Activated T-cell treated with anti-CD3 and anti-CD28 coated beads, Interleukin-2, amount 50 U/mL, for 24 hours (primary cell): Measurements from ENCODE around the gene PACS2.
"Not testable (repeated sequence)": the region's sequence is repeated elsewhere in the genome, so short reads cannot be mapped to it uniquely, and the experiment has no call there.

Experiments
- DNase-seq: peaks from one replicate; pipeline ENCODE4 v3.0.0-alpha.2; 2020
- H3K27ac Mint-ChIP-seq: 2 replicates; pipeline ENCODE4 v1.8.0; 2020; ENCODE audit warnings: mild to moderate bottlenecking, mixed read lengths
- H3K27me3 Mint-ChIP-seq: 2 replicates; pipeline ENCODE4 v1.8.0; 2020; ENCODE audit warnings: mixed read lengths
- H3K36me3 Mint-ChIP-seq: 2 replicates; pipeline ENCODE4 v1.8.0; 2020; ENCODE audit warnings: low read depth, mixed read lengths
- H3K4me1 Mint-ChIP-seq: 2 replicates; pipeline ENCODE4 v1.8.0; 2020; ENCODE audit warnings: low read depth, mixed read lengths
- H3K4me3 Mint-ChIP-seq: 2 replicates; pipeline ENCODE4 v1.8.0; 2020; ENCODE audit warnings: mild to moderate bottlenecking, moderate library complexity, mixed read lengths
- H3K9me3 Mint-ChIP-seq: 2 replicates; pipeline ENCODE4 v1.8.0; 2020; ENCODE audit warnings: mixed read lengths

PACS2 gene

DNA sequence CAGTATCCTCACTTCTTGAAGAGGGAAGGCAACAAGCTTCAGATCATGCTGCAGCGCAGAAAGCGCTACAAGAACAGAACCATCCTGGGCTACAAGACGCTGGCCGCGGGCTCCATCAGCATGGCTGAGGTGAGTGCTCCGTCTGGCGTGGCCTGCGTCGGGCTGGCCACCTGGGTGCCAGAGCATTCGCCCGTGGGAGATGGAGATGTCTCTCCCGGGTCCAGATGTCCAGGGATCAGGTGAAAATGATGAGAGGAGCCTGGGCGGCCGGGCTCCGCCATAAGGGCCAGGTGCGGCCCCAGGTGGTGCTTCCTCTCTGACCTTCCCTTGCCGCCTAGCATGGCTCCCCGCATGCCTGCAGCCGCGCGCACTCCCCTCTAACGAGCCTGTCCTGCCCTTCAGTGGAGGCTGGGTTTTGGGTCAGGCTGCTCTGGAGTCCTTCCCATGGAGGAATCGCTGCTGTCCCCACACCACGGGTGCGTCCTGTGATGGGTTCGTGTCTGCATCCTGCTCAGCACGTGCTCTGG is 40.6 kb downstream of the PACS2 start:
- Mint-ChIP-seq H3K27ac (no peak overlapping the region), H3K4me3 (no peak overlapping the region), H3K36me3 (peaks cover 7% of the 10 kb centered on the region), H3K9me3 (no peaks in the 10 kb centered on the region), H3K27me3 (no peaks in the 10 kb centered on the region), H3K4me1 (peaks cover 3% of the 10 kb centered on the region)
- DNase-seq = no peak

DNA sequence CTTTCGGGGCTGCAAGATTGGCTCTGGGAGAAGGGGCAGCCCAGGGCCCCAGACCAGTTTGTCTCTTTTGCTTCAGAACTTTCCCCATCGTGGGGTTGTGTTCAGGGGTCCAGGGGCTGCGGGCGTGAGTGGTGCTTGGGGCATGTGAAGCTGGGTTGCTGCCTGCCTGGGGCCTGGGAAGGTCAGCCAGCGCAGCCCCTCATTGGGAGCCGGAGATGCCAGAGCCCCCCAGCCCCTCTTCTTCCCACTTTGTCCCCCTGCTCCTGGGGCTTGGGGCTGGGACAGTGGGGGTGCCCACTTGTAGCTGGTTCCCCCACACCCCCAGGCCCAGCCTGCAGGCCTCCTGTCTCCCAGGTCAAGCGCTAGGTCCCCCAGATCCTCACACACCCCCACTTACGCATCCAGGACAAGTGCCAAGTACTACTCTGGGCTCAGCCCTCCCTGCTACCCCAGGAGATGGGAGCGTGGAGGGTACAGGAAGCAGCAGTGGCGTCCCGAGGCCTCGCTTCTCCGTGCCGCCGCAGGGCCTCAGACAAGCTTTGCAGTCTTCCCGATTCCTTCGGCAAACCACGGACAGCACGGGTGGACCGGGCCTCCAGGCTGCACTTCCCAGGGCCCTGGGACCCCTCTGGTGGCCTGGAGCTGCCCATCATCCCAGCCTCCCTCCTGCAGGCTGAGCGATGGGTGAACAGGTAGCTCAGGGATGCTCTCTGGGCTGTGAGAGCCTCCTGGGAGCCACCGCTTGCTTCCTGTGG is 41.5 kb downstream of the PACS2 start:
- Mint-ChIP-seq H3K36me3 (peaks cover 9% of the 10 kb centered on the region), H3K9me3 (no peaks in the 10 kb centered on the region), H3K27ac (no peak overlapping the region), H3K4me1 (peaks cover 3% of the 10 kb centered on the region), H3K27me3 (no peaks in the 10 kb centered on the region), H3K4me3 (no peak overlapping the region)
- DNase-seq = no peak

DNA sequence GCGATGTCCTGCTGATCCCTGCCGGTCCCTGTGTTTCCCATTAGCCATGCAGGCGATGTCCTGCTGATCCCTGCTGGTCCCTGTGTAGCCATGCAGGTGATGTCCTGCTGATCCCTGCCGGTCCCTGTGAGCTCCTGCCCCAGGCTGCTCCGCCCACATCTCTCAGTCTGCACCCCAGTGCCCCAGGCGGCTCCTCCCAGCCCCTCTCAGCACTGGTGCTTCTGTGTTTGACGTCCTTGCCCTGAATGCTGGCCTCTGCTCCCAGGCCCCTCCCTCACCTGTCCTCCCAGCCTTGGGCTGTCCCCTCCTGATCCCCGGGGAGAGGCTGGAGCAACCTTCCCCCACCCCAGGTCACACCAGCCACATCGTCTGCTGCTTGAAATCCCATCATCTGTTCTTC is 42.4 kb downstream of the PACS2 start:
- no peaks in the 10 kb centered on the region for H3K27me3 Mint-ChIP-seq

DNA sequence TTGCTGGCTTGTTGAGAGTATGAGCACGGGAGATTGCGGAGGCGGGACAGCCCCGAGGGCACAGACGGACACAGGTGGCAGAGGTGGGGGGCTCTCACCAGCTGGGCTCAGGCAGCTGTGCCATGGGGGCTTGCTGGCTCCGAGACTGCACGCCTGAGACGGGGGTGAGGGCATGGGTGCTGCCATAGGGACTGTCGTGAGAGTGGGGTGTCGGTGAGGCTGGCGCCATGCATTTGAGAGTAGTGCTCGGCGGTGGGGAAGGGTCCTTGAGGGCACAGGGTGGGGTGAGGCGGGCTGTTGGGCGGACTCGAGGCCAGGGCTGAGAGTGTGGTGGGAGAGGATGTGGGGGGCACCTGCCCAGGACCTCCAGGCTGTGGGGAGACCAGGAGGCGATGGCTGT is 43.1 kb downstream of the PACS2 start:
- Mint-ChIP-seq H3K4me1 (peaks cover 2% of the 10 kb centered on the region), H3K27me3 (no peaks in the 10 kb centered on the region), H3K4me3 (no peak overlapping the region), H3K36me3 (peaks cover 9% of the 10 kb centered on the region), H3K27ac (no peak overlapping the region), H3K9me3 (no peaks in the 10 kb centered on the region)
- DNase-seq = no peak

More for the DNA sequence above, 42.4 kb downstream of the PACS2 start:
- Mint-ChIP-seq H3K9me3 (no peaks in the 10 kb centered on the region), H3K4me3 (no peak overlapping the region), H3K4me1 (peaks cover 4% of the 10 kb centered on the region), H3K36me3 (peaks cover 9% of the 10 kb centered on the region), H3K27ac (no peak overlapping the region)
- no peak for DNase-seq

DNA sequence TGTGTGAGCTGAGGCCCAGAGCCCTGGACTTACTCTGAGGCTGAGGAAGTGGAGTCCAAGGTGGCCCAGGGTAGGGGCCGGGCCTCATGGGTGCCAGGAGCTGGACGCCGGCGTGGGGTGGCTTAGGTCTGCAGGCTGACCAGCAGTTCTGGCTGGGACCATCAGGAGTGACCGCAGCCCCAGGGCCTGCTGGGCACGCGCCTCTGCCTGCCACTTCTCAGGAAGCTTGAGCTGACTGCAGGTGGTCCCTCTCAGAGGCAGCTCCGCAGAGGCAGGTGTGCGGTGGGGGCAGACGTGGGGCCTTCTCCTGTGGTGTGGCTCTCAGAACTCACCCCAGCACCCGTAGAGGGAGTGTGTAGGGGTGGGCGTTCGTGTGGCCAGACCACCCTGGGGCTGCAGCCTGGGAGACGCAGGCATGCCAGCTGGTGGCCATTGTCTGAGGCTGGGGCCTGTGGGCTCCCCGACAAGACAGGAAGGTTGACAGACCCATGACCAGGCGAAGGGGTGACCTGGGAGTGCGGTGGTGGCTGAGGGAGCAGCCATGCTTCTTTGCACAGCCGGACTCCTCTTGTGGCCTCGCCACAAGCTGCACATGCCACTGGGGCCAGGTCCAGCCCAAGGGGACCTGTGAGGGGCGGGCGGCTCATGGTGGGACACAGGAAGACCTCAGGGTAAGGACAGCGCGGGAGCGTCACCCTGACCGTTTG is 43.7 kb downstream of the PACS2 start:
- H3K36me3 Mint-ChIP-seq = peaks cover 9% of the 10 kb centered on the region

DNA sequence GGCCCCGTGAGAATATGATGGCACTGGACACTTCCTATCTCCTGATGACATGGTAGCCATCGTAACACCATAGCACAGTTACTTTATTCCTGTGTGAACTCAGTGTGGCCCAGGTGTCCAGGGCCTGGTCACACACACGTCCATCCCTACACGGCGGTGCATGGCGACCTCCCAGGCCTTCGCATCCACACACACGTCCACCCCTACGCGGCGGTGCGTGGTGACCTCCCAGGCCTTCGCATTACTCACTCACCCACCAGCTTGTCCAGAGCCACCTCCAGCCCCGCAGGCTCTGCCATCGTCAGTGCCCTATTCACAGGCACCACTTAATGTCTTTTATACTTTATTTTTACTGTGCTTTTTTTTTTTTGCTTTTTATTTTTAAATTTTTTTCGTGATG is 44.4 kb downstream of the PACS2 start:
- H3K27ac Mint-ChIP-seq = no peak overlapping the region
- H3K4me1 Mint-ChIP-seq = peaks cover 15% of the 10 kb centered on the region
- no peaks in the 10 kb centered on the region for H3K27me3 Mint-ChIP-seq
- DNase-seq = no peak
- peaks cover 9% of the 10 kb centered on the region for H3K36me3 Mint-ChIP-seq
- no peak overlapping the region for H3K4me3 Mint-ChIP-seq
- H3K9me3 Mint-ChIP-seq = no peaks in the 10 kb centered on the region

More for the DNA sequence above, 43.7 kb downstream of the PACS2 start:
- H3K4me3 Mint-ChIP-seq = no peak overlapping the region
- no peaks in the 10 kb centered on the region for H3K27me3 Mint-ChIP-seq
- H3K4me1 Mint-ChIP-seq = peaks cover 9% of the 10 kb centered on the region
- no peaks in the 10 kb centered on the region for H3K9me3 Mint-ChIP-seq
- no peak for DNase-seq
- no peak overlapping the region for H3K27ac Mint-ChIP-seq

DNA sequence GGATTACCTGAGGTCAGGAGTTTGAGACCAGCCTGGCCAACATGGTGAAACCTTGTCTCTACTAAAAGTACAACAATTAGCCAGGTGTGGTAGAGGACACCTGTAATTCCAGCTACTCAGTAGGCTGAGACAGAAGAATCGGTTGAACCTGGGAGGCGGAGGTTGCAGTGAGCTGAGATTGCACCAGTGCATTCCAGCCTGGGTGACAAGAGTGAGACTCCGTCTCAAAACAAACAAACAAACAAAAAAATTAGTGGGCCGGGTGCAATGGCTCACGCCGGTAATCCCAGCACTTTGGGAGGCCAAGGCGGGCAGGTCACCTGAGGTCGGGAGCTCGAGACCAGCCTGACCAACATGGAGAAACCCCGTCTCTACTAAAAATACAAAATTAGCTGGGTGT is 46.9 kb downstream of the PACS2 start:
- not testable (repeated sequence) for DNase-seq, H3K4me3 Mint-ChIP-seq, H3K9me3 Mint-ChIP-seq, H3K36me3 Mint-ChIP-seq, H3K27me3 Mint-ChIP-seq, H3K27ac Mint-ChIP-seq
- peaks cover 17% of the 10 kb centered on the region for H3K4me1 Mint-ChIP-seq

DNA sequence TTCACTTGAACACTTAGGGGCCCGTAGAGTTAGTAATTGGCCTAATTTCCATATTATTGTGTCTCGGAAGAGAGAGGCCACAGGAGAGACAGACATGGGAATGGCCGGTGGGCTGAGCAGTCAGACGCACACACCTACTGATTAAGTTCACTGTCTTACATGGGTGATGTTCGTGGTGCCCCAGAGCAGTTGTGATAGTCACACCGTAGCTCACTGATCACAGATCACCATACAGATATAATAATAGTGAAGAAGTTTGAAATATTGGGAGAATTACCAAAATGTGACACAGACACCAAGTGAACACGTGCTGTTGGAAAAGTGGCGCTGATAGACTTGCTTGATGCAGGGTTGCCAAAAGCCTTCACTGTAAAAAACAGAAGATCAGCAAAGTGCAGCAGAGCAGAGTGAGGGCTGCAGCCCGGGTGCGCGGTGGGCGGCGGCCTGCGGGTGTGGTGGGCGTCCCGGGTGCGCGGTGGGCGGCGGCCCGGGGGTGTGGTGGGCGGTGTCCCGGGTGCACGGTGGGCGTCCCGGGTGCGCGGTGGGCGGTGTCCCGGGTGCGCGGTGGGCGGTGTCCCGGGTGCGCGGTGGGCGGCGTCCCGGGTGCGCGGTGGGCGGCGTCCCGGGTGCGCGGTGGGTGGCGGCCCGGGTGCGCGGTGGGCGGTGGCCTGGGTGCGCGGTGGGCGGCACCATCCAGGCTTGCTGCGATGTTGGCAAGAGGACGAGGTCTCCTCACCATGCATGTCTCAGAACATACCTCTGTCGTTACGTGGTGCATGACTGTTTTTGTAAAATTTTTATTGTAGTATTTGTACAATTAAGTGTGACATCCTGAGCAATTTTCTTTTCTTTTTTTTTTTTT is 49.5 kb downstream of the PACS2 start:
- Mint-ChIP-seq H3K36me3 (peaks cover 8% of the 10 kb centered on the region), H3K9me3 (no peaks in the 10 kb centered on the region), H3K4me3 (no peak overlapping the region), H3K4me1 (peaks cover 17% of the 10 kb centered on the region), H3K27ac (peak overlapping the region; percentile 12), H3K27me3 (no peaks in the 10 kb centered on the region)
- DNase-seq = peak; percentile 48

DNA sequence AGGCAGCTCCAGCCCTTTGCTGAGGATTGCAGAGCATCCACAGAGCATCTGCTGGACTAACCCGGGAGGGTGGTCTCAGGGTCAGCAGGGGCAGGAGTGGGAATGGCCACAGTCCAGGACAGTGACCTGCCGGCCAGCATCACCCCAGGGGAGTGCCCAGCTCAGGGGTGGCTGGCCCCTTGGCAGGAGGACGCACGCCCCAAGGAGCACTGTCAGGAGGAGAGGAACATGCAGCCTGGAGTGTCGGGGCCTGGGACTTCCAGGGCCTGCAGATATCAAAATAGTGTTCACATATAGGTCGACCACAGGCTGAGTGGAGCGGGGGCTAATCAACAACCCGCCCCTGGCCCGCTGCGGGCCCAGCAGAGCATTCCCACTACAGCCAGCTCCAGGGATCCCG is 50.6 kb downstream of the PACS2 start:
- Mint-ChIP-seq H3K27me3 (no peaks in the 10 kb centered on the region), H3K36me3 (peaks cover 8% of the 10 kb centered on the region), H3K27ac (no peak overlapping the region), H3K9me3 (no peaks in the 10 kb centered on the region), H3K4me1 (peaks cover 17% of the 10 kb centered on the region), H3K4me3 (no peak overlapping the region)
- DNase-seq = no peak

DNA sequence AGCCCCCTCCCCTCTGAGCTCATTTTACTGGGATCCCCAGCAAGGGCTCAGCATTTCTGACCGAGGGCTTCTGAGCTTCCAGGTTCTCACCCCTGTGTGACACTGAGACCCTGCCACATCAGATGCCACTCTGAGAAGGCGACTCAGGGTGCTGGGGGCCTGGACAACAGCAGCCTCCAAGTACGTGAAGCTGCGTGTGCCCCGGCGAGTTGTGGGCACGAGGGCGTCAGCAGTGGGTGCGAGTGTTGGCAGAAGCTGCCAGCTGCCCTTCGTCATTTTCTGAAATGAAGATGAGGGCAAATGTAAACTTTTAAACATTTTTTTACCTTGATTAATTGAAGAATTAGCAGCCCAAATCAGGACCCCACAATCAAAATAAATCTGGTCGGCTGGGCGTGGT is 51.1 kb downstream of the PACS2 start:
- H3K4me3 Mint-ChIP-seq = no peak overlapping the region
- no peaks in the 10 kb centered on the region for H3K27me3 Mint-ChIP-seq
- no peaks in the 10 kb centered on the region for H3K9me3 Mint-ChIP-seq
- peaks cover 7% of the 10 kb centered on the region for H3K36me3 Mint-ChIP-seq
- no peak for DNase-seq
- H3K4me1 Mint-ChIP-seq = peaks cover 17% of the 10 kb centered on the region
- no peak overlapping the region for H3K27ac Mint-ChIP-seq

DNA sequence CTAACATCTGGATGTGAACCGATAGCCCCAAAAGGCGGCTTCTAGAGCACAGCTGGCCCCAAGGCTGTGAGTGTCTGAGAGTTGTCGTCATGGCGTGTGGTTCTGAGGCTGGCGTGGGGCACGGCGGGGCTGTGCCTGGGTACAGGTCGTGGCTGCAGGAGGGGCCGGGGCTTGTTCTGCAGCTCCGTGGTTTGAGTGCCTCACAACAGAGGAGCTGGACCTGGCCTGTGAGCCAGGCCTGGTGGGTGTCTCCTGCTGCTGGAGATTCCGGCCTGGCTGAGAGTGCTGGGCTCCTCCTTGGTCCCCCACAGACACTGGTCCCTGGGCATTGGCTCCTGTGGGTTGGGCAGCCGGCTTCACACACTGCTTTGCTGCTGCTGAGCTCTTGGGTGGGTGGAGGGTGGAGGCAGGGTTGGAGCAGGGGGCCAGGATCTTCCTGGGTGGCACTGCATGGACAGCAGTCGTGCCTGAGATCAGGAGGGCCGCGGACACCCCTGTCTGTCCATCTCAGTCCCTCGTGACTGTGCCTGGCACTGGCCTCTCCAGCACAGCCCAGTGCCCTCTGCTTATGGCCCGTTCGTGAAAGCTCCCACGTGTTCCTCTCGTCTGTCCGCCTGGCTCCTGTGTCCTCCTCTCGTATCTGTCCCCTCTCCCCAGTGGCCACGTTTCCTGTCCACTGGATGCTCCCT is 52.0 kb downstream of the PACS2 start:
- H3K4me1 Mint-ChIP-seq = peaks cover 18% of the 10 kb centered on the region
- DNase-seq = no peak
- no peaks in the 10 kb centered on the region for H3K27me3 Mint-ChIP-seq
- no peaks in the 10 kb centered on the region for H3K9me3 Mint-ChIP-seq
- H3K4me3 Mint-ChIP-seq = no peak overlapping the region
- H3K27ac Mint-ChIP-seq = no peak overlapping the region
- peaks cover 5% of the 10 kb centered on the region for H3K36me3 Mint-ChIP-seq

DNA sequence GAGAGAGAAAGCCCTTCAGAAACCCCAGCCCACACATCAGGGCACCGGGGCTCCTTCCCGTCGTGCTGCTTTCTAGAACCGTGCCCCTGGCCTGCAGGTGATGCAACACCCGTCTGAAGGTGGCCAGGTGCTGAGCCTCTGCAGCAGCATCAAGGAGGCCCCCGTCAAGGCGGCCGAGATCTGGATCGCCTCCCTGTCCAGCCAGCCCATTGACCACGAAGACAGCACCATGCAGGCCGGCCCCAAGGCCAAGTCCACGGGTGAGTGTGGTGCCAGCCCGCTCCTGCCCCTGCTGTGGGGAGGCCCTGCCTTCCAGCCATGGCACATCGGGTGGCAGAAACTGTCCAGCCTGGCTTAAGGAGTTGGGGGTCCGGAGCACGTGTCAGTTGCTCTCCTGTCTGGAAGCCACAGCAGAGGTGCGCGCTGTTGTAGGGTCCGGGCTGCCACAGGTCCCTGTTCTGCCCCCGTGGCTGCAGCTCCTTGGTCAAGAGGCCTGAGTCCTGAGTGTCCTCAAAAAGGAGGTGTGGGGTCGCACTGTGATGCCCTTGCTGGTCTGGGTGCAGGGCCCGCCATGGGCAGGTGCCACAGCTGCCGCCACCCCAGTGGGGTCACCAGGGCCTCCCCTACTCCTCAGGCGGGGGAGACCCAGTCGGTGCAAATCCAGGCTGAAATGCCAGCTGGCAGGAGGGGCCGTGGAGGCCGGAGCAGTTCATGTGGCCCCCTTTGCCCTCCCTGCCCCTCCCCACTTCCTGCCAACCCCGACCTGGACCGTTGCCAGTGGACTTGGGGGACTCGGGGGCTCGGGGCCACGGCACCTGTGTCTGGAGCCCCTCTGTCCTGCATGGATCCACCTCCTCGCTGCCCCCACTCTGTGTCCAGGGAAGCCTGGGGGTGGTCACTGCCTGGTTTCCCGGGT is 52.8 kb downstream of the PACS2 start:
- no peaks in the 10 kb centered on the region for H3K9me3 Mint-ChIP-seq
- H3K27ac Mint-ChIP-seq = no peak overlapping the region
- H3K4me3 Mint-ChIP-seq = no peak overlapping the region
- H3K27me3 Mint-ChIP-seq = no peaks in the 10 kb centered on the region
- H3K4me1 Mint-ChIP-seq = peaks cover 17% of the 10 kb centered on the region
- peaks cover 5% of the 10 kb centered on the region for H3K36me3 Mint-ChIP-seq
- no peak for DNase-seq

DNA sequence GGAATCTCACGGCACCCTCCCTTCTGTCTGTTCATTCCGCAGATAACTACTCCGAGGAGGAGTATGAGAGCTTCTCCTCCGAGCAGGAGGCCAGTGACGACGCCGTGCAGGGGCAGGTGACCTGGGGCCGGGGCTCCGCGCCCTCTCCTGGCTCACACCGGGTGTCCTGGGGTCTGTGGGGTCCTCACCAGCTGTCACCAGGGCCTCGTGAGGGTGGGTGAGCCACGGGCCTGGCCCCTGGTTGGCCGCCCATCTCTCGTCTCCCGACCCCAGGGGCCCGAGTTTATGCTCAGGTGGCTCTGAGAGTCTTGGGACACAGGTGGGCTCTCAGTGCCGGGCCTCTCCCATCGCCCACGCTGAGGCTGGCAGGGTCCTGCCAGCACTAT is 53.5 kb downstream of the PACS2 start:
- H3K27me3 Mint-ChIP-seq = no peaks in the 10 kb centered on the region
- peaks cover 5% of the 10 kb centered on the region for H3K36me3 Mint-ChIP-seq

More for the DNA sequence above, 53.5 kb downstream of the PACS2 start:
- peaks cover 12% of the 10 kb centered on the region for H3K4me1 Mint-ChIP-seq
- no peak for DNase-seq
- H3K27ac Mint-ChIP-seq = no peak overlapping the region
- H3K4me3 Mint-ChIP-seq = no peak overlapping the region
- H3K9me3 Mint-ChIP-seq = no peaks in the 10 kb centered on the region
